ENCODE measurements around the gene AP1AR. TPM values are rescaled to one million over a fixed set of nuclear protein-coding genes. Genes with fewer than 3 reads are reported as not detected.

AP1AR gene
- total RNA-seq, 2 experiments from 2014 or later = 18.2 to 39.2 TPM

DNA sequence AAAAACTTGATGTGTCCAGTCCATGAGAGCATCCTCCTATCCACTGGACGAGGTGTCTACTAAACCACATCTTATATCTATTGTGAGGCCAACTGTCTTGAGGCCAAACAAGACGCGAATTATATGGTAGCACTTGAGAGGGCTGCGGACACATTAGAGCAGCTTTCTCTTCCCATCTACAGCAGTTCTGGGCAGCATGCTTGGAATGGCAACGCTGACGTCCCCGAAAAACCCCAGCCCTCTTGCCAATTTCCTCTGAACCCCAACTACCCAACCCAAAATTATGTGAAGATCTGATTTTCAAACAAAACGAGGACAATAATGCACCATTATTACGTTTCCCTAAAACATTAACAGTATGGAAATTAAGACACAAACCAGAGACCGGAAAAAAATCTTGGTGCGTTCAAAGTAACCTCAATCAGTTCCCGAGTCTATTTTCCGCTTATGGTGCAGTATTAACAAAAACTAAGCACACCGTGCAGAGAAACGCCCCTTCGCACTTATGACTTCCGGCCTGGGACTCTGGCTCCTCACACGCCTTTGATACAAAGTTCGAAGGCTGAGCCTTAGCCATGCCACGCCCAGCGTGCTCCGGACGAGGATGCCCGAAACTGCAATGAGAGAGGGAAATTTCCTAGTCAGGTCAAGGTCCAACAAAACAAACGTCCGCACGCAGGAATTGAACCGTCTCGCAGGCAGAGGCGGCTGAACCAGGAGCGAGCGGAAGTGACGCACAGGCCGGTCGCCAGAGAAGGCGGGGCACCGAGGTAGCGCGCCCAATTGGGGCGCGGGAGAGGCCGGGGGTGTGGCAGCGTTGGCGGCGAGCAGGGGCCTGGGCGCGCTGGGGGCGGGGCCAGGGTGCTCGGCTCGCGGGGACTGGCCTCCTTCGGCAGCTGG lies 458 bp upstream of the AP1AR start:
- CTCF ChIA-PET (ENCODE audit: unreplicated experiment) = no interaction called here
- peak overlapping the region; percentile 71 for H2AFZ ChIP-seq (ENCODE audit: low read length)
- no peaks in the 10 kb centered on the region for H3K9me3 ChIP-seq (ENCODE audit: low read length)
- peak overlapping the region; percentile 86 for H3K27ac ChIP-seq (ENCODE audit: low read depth, low read length, poor library complexity, severe bottlenecking)
- peaks cover 6% of the 10 kb centered on the region; the same call in 1 of the 2 replicates for H4K20me1 ChIP-seq (ENCODE audit: insufficient read depth, low read length)
- H3K4me3 ChIP-seq (ENCODE audit: low read depth, low read length, poor library complexity, severe bottlenecking) = peak overlapping the region; percentile 87
- intact Hi-C loops (cut with micrococcal nuclease; ENCODE audit: unreplicated experiment) = loop anchor here (1.0 to 2.0 kb wide), 4 partner anchors 60 to 406 kb away; partner anchors contain the start of genes FAM241A, LARP7 and ZGRF1
- H3K4me2 ChIP-seq (ENCODE audit: low read length) = peak overlapping the region; percentile 91
- POLR2A ChIA-PET = interaction anchor here (1.1 to 2.1 kb wide), 6 partner anchors 10 to 129 kb away, joined by 3 to 7 read pairs (median 4); no protein-coding TSS in a partner anchor
- peaks cover 36% of the 10 kb centered on the region for H3K4me1 ChIP-seq (ENCODE audit: insufficient read depth, low read length, poor library complexity, severe bottlenecking)
- H3K79me2 ChIP-seq (ENCODE audit: insufficient read depth, low read depth, low read length) = peaks cover 34% of the 10 kb centered on the region; the same call in 1 of the 2 replicates
- BruUV-seq (replicated peaks) = TSS peak; percentile 87
- no peaks in the 10 kb centered on the region for H3K9me2 ChIP-seq (ENCODE audit: insufficient read depth, low read length)
- H3K36me3 ChIP-seq (ENCODE audit: insufficient read depth, low read length) = no peaks in the 10 kb centered on the region
- TF ChIP-seq CTCF (conservative IDR thresholded peaks at IDR 0.05; ENCODE audit: low read length) = no peak
- TF ChIP-seq EZH2phosphoT487 (IDR thresholded peaks at IDR 0.05; ENCODE audit: borderline replicate concordance, low read depth, low read length) = no peak
- DNase-seq (ENCODE audit: low spot score) = peak; percentile 96

GRCh38 chr4:112234952-112235609 lies 3.5 kb downstream of the AP1AR start:
- peak overlapping the region; percentile 87 for H3K4me3 ChIP-seq (ENCODE audit: low read depth, low read length, poor library complexity, severe bottlenecking)
- H3K9me3 ChIP-seq (ENCODE audit: low read length) = no peaks in the 10 kb centered on the region
- no peak overlapping the region for H3K27ac ChIP-seq (ENCODE audit: low read depth, low read length, poor library complexity, severe bottlenecking)
- peaks cover 31% of the 10 kb centered on the region for H3K4me1 ChIP-seq (ENCODE audit: insufficient read depth, low read length, poor library complexity, severe bottlenecking)
- peaks cover 6% of the 10 kb centered on the region; the same call in 1 of the 2 replicates for H4K20me1 ChIP-seq (ENCODE audit: insufficient read depth, low read length)
- H3K4me2 ChIP-seq (ENCODE audit: low read length) = peak overlapping the region; percentile 91
- H2AFZ ChIP-seq (ENCODE audit: low read length) = no peak overlapping the region
- no peaks in the 10 kb centered on the region for H3K9me2 ChIP-seq (ENCODE audit: insufficient read depth, low read length)
- CTCF ChIA-PET (ENCODE audit: unreplicated experiment) = interaction anchor here (0.8 to 2.2 kb wide), 2 partner anchors 135 to 289 kb away, joined by 3 to 8 read pairs; no protein-coding TSS in a partner anchor
- POLR2A ChIA-PET = interaction anchor here (0.7 to 3.4 kb wide), 13 partner anchors 10 to 289 kb away, joined by 3 to 14 read pairs (median 4); no protein-coding TSS in a partner anchor
- no peaks in the 10 kb centered on the region for H3K36me3 ChIP-seq (ENCODE audit: insufficient read depth, low read length)
- intact Hi-C loops (cut with micrococcal nuclease; ENCODE audit: unreplicated experiment) = loop anchor here (1.0 kb wide), 2 partner anchors 136 to 160 kb away; no protein-coding TSS in a partner anchor
- TF ChIP-seq CTCF (conservative IDR thresholded peaks at IDR 0.05; ENCODE audit: low read length) = peak; percentile 99
- no peak for TF ChIP-seq EZH2phosphoT487 (IDR thresholded peaks at IDR 0.05; ENCODE audit: borderline replicate concordance, low read depth, low read length)
- no TSS peak for BruUV-seq (replicated peaks)
- H3K79me2 ChIP-seq (ENCODE audit: insufficient read depth, low read depth, low read length) = peaks cover 41% of the 10 kb centered on the region; the same call in 1 of the 2 replicates
- DNase-seq (ENCODE audit: low spot score) = peak; percentile 73

All from OCI-LY7 (cell line).